Thoracic aorta (tissue), 2 donors: Measurements from ENCODE around the gene BICRAL. TPM values are rescaled to one million over a fixed set of nuclear protein-coding genes. Genes with fewer than 3 reads are reported as not detected.
A peak's percentile ranks its signal among the peaks of the same experiment; 100 is the strongest.
"Not testable (repeated sequence)": the region's sequence is repeated elsewhere in the genome, so short reads cannot be mapped to it uniquely, and the experiment has no call there.

ENCODE experiments used
- ATAC-seq: fragments of 150-250 bp; one replicate; pipeline ENCODE4 v1.8.0; 2017; ENCODE audit warnings: low read depth; ENCODE audit not compliant: insufficient number of reproducible peaks, low FRiP score
- DNase-seq: peaks from one replicate; pipeline ENCODE4 v3.0.0-alpha.2; 2020; ENCODE audit warnings: low spot score
- H3K27ac ChIP-seq, 2 donors: fragments of 200-600 bp; sonication (generic); 1 replicate in 1 of 2; 2 replicates in 1 of 2; pipeline ENCODE4 v1.5.1; 2016; ENCODE audit warnings: mild to moderate bottlenecking in 2 of 2, moderate library complexity in 2 of 2
- H3K27me3 ChIP-seq: fragments of 200-600 bp; sonication (generic); replicated peaks from 2 replicates; pipeline ENCODE4 v1.6.0; 2016; ENCODE audit warnings: mild to moderate bottlenecking; ENCODE audit not compliant: insufficient read depth
- H3K36me3 ChIP-seq: fragments of 200-600 bp; sonication (generic); one replicate; pipeline ENCODE4 v1.5.1; 2016
- H3K4me1 ChIP-seq, 2 donors: fragments of 200-600 bp; sonication (generic); 1 replicate in 1 of 2; 2 replicates in 1 of 2; pipeline versions ENCODE4 v1.5.1 to v1.6.0; 2016; ENCODE audit warnings: low read depth in 2 of 2, mild to moderate bottlenecking in 1 of 2; ENCODE audit not compliant: control insufficient read depth in 1 of 2
- H3K4me3 ChIP-seq: fragments of 200-600 bp; sonication (generic); 2 replicates; pipeline ENCODE4 v1.5.1; 2016; ENCODE audit warnings: mild to moderate bottlenecking
- H3K9me3 ChIP-seq: fragments of 200-600 bp; sonication (generic); 2 replicates; pipeline ENCODE4 v1.5.1; 2016
- total RNA-seq, 2 donors: library from RNA; depleted of rRNA; stranded (reverse); fragments of >200 nt; gene quantifications; one replicate each; pipeline versions ENCODE4 v1.1.0 to v1.2.3, GENCODE V29; 2016
- TF ChIP-seq, protein P1 (sequence below): fragments of 200-600 bp; sonication (generic); IDR thresholded peaks from one replicate; pipeline ENCODE4 v1.5.1; 2019; ENCODE audit warnings: antibody characterized with exemption

The BICRAL gene, protein sequence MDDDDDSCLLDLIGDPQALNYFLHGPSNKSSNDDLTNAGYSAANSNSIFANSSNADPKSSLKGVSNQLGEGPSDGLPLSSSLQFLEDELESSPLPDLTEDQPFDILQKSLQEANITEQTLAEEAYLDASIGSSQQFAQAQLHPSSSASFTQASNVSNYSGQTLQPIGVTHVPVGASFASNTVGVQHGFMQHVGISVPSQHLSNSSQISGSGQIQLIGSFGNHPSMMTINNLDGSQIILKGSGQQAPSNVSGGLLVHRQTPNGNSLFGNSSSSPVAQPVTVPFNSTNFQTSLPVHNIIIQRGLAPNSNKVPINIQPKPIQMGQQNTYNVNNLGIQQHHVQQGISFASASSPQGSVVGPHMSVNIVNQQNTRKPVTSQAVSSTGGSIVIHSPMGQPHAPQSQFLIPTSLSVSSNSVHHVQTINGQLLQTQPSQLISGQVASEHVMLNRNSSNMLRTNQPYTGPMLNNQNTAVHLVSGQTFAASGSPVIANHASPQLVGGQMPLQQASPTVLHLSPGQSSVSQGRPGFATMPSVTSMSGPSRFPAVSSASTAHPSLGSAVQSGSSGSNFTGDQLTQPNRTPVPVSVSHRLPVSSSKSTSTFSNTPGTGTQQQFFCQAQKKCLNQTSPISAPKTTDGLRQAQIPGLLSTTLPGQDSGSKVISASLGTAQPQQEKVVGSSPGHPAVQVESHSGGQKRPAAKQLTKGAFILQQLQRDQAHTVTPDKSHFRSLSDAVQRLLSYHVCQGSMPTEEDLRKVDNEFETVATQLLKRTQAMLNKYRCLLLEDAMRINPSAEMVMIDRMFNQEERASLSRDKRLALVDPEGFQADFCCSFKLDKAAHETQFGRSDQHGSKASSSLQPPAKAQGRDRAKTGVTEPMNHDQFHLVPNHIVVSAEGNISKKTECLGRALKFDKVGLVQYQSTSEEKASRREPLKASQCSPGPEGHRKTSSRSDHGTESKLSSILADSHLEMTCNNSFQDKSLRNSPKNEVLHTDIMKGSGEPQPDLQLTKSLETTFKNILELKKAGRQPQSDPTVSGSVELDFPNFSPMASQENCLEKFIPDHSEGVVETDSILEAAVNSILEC
- 10 to 100 TPM; 16.5 to 18.8 TPM for total RNA-seq

DNA sequence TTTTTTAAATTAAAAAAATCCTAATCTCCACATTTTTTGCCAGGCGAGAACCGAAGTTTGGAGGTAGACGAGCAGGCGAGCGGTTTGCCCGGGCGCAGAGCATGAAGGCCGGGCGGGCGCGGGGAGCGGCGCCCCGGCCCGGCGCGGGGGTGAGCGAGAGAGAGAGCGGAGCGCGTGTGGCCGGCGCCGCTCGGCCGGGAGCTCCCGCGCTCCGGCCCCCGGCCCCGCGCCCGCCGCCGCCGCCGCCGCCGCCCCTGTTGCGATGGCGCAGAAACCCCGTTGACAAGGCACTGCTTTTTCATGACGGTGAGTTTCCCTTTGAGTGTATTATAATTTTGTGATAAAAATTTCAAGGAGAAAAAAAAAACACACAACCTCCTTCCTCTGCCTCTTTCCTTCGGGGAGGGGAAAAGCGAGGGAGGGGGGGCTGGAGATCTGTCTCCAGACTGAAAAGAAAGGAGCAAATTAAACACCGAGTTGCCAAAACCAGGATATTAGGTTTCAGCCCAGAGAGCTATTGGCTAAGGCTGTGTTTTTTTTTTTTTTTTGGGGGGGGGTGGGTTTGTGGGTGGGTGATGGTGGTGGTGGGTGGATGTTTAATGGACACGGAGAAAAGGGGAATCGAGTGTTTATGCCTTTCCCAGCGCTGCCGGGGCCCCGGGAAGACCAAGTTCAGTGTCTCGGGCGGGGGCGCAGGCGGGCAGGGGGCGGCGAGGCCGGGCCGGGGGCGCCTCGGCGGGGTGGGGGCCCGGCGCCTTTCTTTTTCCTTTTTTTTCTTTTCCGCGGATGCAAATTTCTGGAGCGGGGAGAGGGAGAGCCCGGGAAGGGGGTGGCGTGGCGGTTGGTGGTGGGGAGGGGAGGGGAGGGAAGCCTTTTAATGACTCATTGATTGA is at the start of gene BICRAL:
TSS of gene BICRAL (plus strand) at position 257 of the 893 bp plus-strand sequence. CDS start 39,971 bp downstream, outside the sequence.
- Histone ChIP-seq H3K4me1 (peaks cover 22 to 31% of the 10 kb centered on the region in 2 donors), H3K27ac (peak within 1 kb of the TSS; percentile 99 to 100), H3K27me3 (no peaks in the 10 kb centered on the region), H3K36me3 (no peaks in the 10 kb centered on the region), H3K4me3 (peak within 1 kb of the TSS; percentile 89), H3K9me3 (no peaks in the 10 kb centered on the region)
- peak; percentile 61 for ATAC-seq
- TF ChIP-seq, protein P1, sequence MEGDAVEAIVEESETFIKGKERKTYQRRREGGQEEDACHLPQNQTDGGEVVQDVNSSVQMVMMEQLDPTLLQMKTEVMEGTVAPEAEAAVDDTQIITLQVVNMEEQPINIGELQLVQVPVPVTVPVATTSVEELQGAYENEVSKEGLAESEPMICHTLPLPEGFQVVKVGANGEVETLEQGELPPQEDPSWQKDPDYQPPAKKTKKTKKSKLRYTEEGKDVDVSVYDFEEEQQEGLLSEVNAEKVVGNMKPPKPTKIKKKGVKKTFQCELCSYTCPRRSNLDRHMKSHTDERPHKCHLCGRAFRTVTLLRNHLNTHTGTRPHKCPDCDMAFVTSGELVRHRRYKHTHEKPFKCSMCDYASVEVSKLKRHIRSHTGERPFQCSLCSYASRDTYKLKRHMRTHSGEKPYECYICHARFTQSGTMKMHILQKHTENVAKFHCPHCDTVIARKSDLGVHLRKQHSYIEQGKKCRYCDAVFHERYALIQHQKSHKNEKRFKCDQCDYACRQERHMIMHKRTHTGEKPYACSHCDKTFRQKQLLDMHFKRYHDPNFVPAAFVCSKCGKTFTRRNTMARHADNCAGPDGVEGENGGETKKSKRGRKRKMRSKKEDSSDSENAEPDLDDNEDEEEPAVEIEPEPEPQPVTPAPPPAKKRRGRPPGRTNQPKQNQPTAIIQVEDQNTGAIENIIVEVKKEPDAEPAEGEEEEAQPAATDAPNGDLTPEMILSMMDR, result no peak
- no peak for DNase-seq

DNA sequence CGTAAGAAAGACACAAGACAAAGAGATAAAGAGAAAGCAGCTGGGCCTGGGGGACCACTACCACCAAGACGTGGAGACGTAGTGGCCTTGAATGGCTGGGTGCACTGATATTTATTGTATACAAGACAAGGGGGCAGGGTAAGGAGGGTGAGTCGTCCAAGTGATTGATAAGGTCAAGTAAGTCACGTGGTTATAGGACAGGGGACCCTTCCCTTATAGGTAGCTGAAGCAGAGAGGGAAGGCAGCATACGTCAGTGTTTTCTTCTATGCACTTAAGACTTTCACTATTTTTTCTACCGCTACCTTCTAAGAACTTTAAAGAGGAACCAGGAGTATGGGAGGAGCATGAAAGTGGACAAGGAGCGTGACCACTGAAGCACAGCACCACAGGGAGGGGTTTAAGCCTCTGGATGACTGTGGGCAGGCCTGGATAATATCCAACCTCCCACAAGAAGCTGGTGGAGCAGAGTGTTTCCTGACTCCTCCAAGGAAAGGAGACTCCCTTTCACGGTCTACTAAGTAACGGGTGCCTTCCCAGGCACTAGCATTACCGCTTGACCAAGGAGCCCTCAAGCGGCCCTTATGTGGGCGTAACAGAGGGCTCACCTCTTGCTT is 47.9 kb upstream of the BICRAL start:
- DNase-seq, H3K9me3 ChIP-seq, ATAC-seq, H3K27ac ChIP-seq, H3K4me1 ChIP-seq, H3K36me3 ChIP-seq, H3K4me3 ChIP-seq, H3K27me3 ChIP-seq: not testable (repeated sequence)

DNA sequence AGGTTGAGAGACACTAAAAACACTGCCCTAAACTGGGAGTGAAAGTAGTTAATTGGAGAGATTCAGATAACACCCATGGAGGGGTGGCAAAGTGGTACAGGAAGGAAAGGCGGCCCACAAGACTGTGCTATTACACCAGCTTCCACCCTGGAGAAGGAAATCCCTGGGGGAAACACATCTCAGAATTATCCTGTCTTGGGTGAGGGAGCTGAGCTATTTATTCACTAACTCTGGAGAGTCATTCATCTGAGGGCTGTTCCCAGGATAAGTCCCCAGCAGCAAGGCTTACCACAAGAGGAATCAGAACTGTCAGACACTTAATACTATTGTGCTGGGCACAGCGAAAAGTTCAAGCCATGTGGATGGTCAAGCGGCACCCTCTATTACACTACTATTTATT is 45.9 kb upstream of the BICRAL start:
- no peak for DNase-seq
- Histone ChIP-seq H3K9me3 (no peaks in the 10 kb centered on the region), H3K4me1 (no peaks in the 10 kb centered on the region), H3K36me3 (no peaks in the 10 kb centered on the region), H3K27ac (no peak overlapping the region), H3K27me3 (no peaks in the 10 kb centered on the region), H3K4me3 (no peak overlapping the region)
- TF ChIP-seq, protein P1, result no peak
- ATAC-seq, result no peak

DNA sequence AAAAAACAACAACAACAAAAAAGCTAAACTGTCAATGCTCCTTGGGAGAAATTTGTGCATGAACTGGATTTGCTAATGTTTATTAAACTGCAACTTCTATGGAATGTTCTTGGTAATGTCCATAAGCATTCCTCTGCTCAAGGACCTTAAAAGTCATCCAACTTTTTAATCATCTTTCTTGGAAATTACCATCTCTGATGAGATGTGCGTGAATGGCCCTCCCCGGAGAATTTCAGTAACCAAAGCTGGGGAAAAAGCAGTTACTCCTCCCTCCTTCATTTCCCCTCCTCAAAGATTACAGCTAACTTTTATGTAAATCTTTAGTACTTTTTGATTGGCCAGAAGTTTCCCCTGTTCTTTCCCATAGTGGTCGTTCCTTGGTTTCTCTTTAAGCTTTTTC is 41.1 kb upstream of the BICRAL start:
- H3K27me3 ChIP-seq, result no peaks in the 10 kb centered on the region
- no peaks in the 10 kb centered on the region for H3K36me3 ChIP-seq
- peaks cover 11 to 26% of the 10 kb centered on the region in 2 donors for H3K4me1 ChIP-seq
- DNase-seq (no peak), ATAC-seq (no peak)
- no peaks in the 10 kb centered on the region for H3K9me3 ChIP-seq
- no peak overlapping the region for H3K27ac ChIP-seq
- H3K4me3 ChIP-seq, result no peak overlapping the region
- TF ChIP-seq, protein P1, result no peak
